Mesothelial cell of epicardium (in vitro differentiated cells): ENCODE results near the gene C15orf40. TPM values are rescaled to one million over a fixed set of nuclear protein-coding genes. Genes with fewer than 3 reads are reported as not detected.
"Not testable (repeated sequence)": the region's sequence is repeated elsewhere in the genome, so short reads cannot be mapped to it uniquely, and the experiment has no call there.

Source experiments
- DNase-seq, 2 experiments: peaks; one replicate each; pipeline ENCODE4 v3.0.0; 2021; ENCODE audit warnings: low spot score in 2 of 2; ENCODE audit not compliant: unreplicated experiment in 2 of 2
- H3K27ac Mint-ChIP-seq: 2 replicates; pipeline ENCODE4 v1.8.0; 2021; ENCODE audit warnings: mixed read lengths
- H3K27me3 Mint-ChIP-seq: 2 replicates; pipeline ENCODE4 v1.8.0; 2021; ENCODE audit warnings: low read depth, mixed read lengths
- H3K36me3 Mint-ChIP-seq: 2 replicates; pipeline ENCODE4 v1.8.0; 2021; ENCODE audit warnings: mixed read lengths
- H3K4me1 Mint-ChIP-seq: 2 replicates; pipeline ENCODE4 v1.8.0; 2021; ENCODE audit warnings: mixed read lengths
- H3K4me3 Mint-ChIP-seq: 2 replicates; pipeline ENCODE4 v1.8.0; 2021; ENCODE audit warnings: mild to moderate bottlenecking, moderate library complexity, mixed read lengths
- H3K9me3 Mint-ChIP-seq: 2 replicates; pipeline ENCODE4 v1.8.0; 2021; ENCODE audit warnings: mixed read lengths
- CTCF ChIP-seq: fragments of 200-600 bp; sonication (generic); IDR thresholded peaks from one replicate; pipeline ENCODE4 v1.5.0; 2021; ENCODE audit warnings: antibody characterized with exemption; ENCODE audit not compliant: unreplicated experiment
- total RNA-seq: library from RNA; stranded (reverse); gene quantifications from 3 replicates; pipeline ENCODE4 v1.2.1, GENCODE V29; 2021

C15orf40 gene
- total RNA-seq, 1 donor from 2014 or later = 18.4 TPM

GRCh38 chr15:82945326-82945725 is 66.1 kb downstream of the C15orf40 start:
- peaks cover 21% of the 10 kb centered on the region for H3K27me3 Mint-ChIP-seq
- H3K36me3 Mint-ChIP-seq = no peaks in the 10 kb centered on the region
- no peak for DNase-seq
- H3K4me1 Mint-ChIP-seq = no peaks in the 10 kb centered on the region
- no peaks in the 10 kb centered on the region for H3K9me3 Mint-ChIP-seq
- H3K4me3 Mint-ChIP-seq = no peak overlapping the region
- TF ChIP-seq CTCF = no peak
- H3K27ac Mint-ChIP-seq = no peak overlapping the region

GRCh38 chr15:82944821-82945220 is 66.6 kb downstream of the C15orf40 start:
- Mint-ChIP-seq H3K27ac (no peak overlapping the region), H3K4me1 (no peaks in the 10 kb centered on the region), H3K4me3 (no peak overlapping the region), H3K27me3 (peaks cover 21% of the 10 kb centered on the region), H3K36me3 (no peaks in the 10 kb centered on the region), H3K9me3 (no peaks in the 10 kb centered on the region)
- DNase-seq = no peak
- no peak for TF ChIP-seq CTCF

- H3K4me3 Mint-ChIP-seq = no peak overlapping the region
Observed at GRCh38 chr15:82944056-82944455, 67.4 kb downstream of the C15orf40 start.

GRCh38 chr15:82943176-82943575 is 68.3 kb downstream of the C15orf40 start:
- Mint-ChIP-seq H3K4me1 (no peaks in the 10 kb centered on the region), H3K27ac (no peak overlapping the region), H3K9me3 (no peaks in the 10 kb centered on the region), H3K4me3 (no peak overlapping the region), H3K36me3 (no peaks in the 10 kb centered on the region), H3K27me3 (peaks cover 28% of the 10 kb centered on the region)
- DNase-seq = no peak
- no peak for TF ChIP-seq CTCF

More at GRCh38 chr15:82944056-82944455, 67.4 kb downstream of the C15orf40 start:
- H3K27me3 Mint-ChIP-seq = peaks cover 21% of the 10 kb centered on the region
- no peak for TF ChIP-seq CTCF
- H3K36me3 Mint-ChIP-seq = no peaks in the 10 kb centered on the region
- no peak overlapping the region for H3K27ac Mint-ChIP-seq
- no peak for DNase-seq
- no peaks in the 10 kb centered on the region for H3K4me1 Mint-ChIP-seq
- H3K9me3 Mint-ChIP-seq = no peaks in the 10 kb centered on the region

- Mint-ChIP-seq H3K4me1 (no peaks in the 10 kb centered on the region), H3K9me3 (no peaks in the 10 kb centered on the region), H3K27ac (no peak overlapping the region), H3K27me3 (peaks cover 27% of the 10 kb centered on the region), H3K36me3 (no peaks in the 10 kb centered on the region), H3K4me3 (no peak overlapping the region)
- no peak for DNase-seq
- no peak for TF ChIP-seq CTCF
Observed at GRCh38 chr15:82942691-82943090, 68.7 kb downstream of the C15orf40 start.

- not testable (repeated sequence) for H3K36me3 Mint-ChIP-seq, H3K9me3 Mint-ChIP-seq, DNase-seq, H3K4me3 Mint-ChIP-seq, H3K27ac Mint-ChIP-seq
- peaks cover 13% of the 10 kb centered on the region for H3K4me1 Mint-ChIP-seq
- peaks cover 19% of the 10 kb centered on the region for H3K27me3 Mint-ChIP-seq
Observed at GRCh38 chr15:82939678-82940077, 71.8 kb downstream of the C15orf40 start.

Other genes with a start within 250 kb of the C15orf40 start
- gene FSD2, start 205.6 kb downstream of the C15orf40 start, total RNA-seq = not detected in 3 replicates
- 8.8 to 9.4 TPM (median 9.3 TPM) in 3 replicates for gene WHAMM, start 202.0 kb downstream of the C15orf40 start, total RNA-seq
- gene HOMER2, start 58.9 kb downstream of the C15orf40 start, total RNA-seq = 12.5 to 15.9 TPM (median 12.8 TPM) in 3 replicates
- 30.7 to 33.0 TPM (median 32.2 TPM) in 3 replicates for gene RAMAC, start 25.4 kb downstream of the C15orf40 start, total RNA-seq
- gene BTBD1, start 55.6 kb upstream of the C15orf40 start, total RNA-seq = 33.4 to 37.4 TPM (median 35.0 TPM) in 3 replicates
- gene TM6SF1, start 96.0 kb upstream of the C15orf40 start, total RNA-seq = not detected in 3 replicates
- 92.2 to 97.2 TPM (median 95.7 TPM) in 3 replicates for gene HDGFL3, start 196.2 kb upstream of the C15orf40 start, total RNA-seq